H9 (cell line): ENCODE data around the gene TMEM151B. TPM values are rescaled to one million over a fixed set of nuclear protein-coding genes. Genes with fewer than 3 reads are reported as not detected.

Experiments
- DNase-seq: peaks from one replicate; pipeline ENCODE4 v3.0.0-alpha.2; 2017
- H2AFZ ChIP-seq: one replicate; pipeline ENCODE4 v1.6.1; 2013; ENCODE audit warnings: mild to moderate bottlenecking, low read length, control low read depth, moderate library complexity
- H2AK5ac ChIP-seq: 2 replicates; pipeline ENCODE4 v1.6.1; 2013; ENCODE audit warnings: low read length, control low read depth, mixed read lengths; ENCODE audit not compliant: insufficient read length
- H2BK120ac ChIP-seq: one replicate; pipeline ENCODE4 v1.6.1; 2013; ENCODE audit warnings: low read depth, mild to moderate bottlenecking, low read length, control low read depth, inconsistent platforms; ENCODE audit not compliant: poor library complexity, severe bottlenecking
- H2BK12ac ChIP-seq: 2 replicates; pipeline ENCODE4 v1.6.1; 2013; ENCODE audit warnings: low read length, control low read depth, mixed read lengths, low read depth; ENCODE audit not compliant: insufficient read length
- H2BK15ac ChIP-seq: 2 replicates; pipeline ENCODE4 v1.6.1; 2013; ENCODE audit warnings: low read depth, low read length, control low read depth
- H2BK20ac ChIP-seq: one replicate; pipeline ENCODE4 v1.6.1; 2013; ENCODE audit warnings: low read depth, mild to moderate bottlenecking, low read length, control low read depth, inconsistent platforms; ENCODE audit not compliant: poor library complexity, severe bottlenecking
- H2BK5ac ChIP-seq: 2 replicates; pipeline ENCODE4 v1.6.1; 2013; ENCODE audit warnings: low read length, control low read depth, mixed read lengths; ENCODE audit not compliant: insufficient read length
- H3K14ac ChIP-seq: 2 replicates; pipeline ENCODE4 v1.6.1; 2013; ENCODE audit warnings: low read length, control low read depth; ENCODE audit not compliant: insufficient read depth
- H3K18ac ChIP-seq: 2 replicates; pipeline ENCODE4 v1.6.1; 2013; ENCODE audit warnings: low read depth, mild to moderate bottlenecking, mixed read lengths, low read length, control low read depth; ENCODE audit not compliant: insufficient read length
- H3K23ac ChIP-seq: 2 replicates; pipeline ENCODE4 v1.6.1; 2013; ENCODE audit warnings: low read length, control low read depth, mixed read lengths, low read depth; ENCODE audit not compliant: insufficient read length
- H3K23me2 ChIP-seq: 2 replicates; pipeline ENCODE4 v1.6.1; 2013; ENCODE audit warnings: low read depth, mild to moderate bottlenecking, mixed read lengths, low read length, control low read depth; ENCODE audit not compliant: insufficient read length, poor library complexity, severe bottlenecking
- H3K27ac ChIP-seq: 2 replicates; pipeline ENCODE4 v1.5.1; 2013; ENCODE audit warnings: low read length, control low read depth, mixed read lengths, low read depth; ENCODE audit not compliant: insufficient read length
- H3K27me3 ChIP-seq: 2 replicates; pipeline ENCODE4 v1.6.1; 2013; ENCODE audit warnings: low read length, control low read depth, inconsistent platforms; ENCODE audit not compliant: insufficient read depth
- H3K4ac ChIP-seq: 2 replicates; pipeline ENCODE4 v1.6.1; 2013; ENCODE audit warnings: low read depth, mild to moderate bottlenecking, control low read depth, inconsistent platforms, low read length, moderate library complexity
- H3K4me1 ChIP-seq: 2 replicates; pipeline ENCODE4 v1.6.1; 2013; ENCODE audit warnings: low read length, control low read depth, inconsistent platforms; ENCODE audit not compliant: insufficient read depth
- H3K4me2 ChIP-seq: 2 replicates; pipeline ENCODE4 v1.6.1; 2013; ENCODE audit warnings: low read length, control low read depth, mixed read lengths; ENCODE audit not compliant: insufficient read length, insufficient read depth
- H3K56ac ChIP-seq: 2 replicates; pipeline ENCODE4 v1.6.1; 2013; ENCODE audit warnings: low read depth, mild to moderate bottlenecking, mixed read lengths, low read length, control low read depth; ENCODE audit not compliant: insufficient read length
- H3K79me1 ChIP-seq: 2 replicates; pipeline ENCODE4 v1.6.1; 2013; ENCODE audit warnings: low read depth, mild to moderate bottlenecking, moderate library complexity, low read length, control low read depth, inconsistent platforms; ENCODE audit not compliant: insufficient read depth, poor library complexity, severe bottlenecking
- H3K79me2 ChIP-seq: 2 replicates; pipeline ENCODE4 v1.6.1; 2013; ENCODE audit warnings: low read length, control low read depth, inconsistent platforms; ENCODE audit not compliant: insufficient read depth
- H3K9ac ChIP-seq: 2 replicates; pipeline ENCODE4 v1.6.1; 2013; ENCODE audit warnings: low read length, control low read depth, mixed read lengths; ENCODE audit not compliant: insufficient read length; ENCODE audit errors: extremely low read depth
- H3K9me3 ChIP-seq: one replicate; pipeline ENCODE4 v1.6.1; 2013; ENCODE audit warnings: low read depth, low read length, inconsistent platforms; ENCODE audit not compliant: control insufficient read depth
- H3T11ph ChIP-seq: one replicate; pipeline ENCODE4 v1.6.1; 2013; ENCODE audit warnings: mild to moderate bottlenecking, low read length, control low read depth, inconsistent platforms
- H4K20me1 ChIP-seq: one replicate; pipeline ENCODE4 v1.6.1; 2013; ENCODE audit not compliant: control insufficient read depth, insufficient read length, insufficient read depth
- H4K5ac ChIP-seq: 2 replicates; pipeline ENCODE4 v1.6.1; 2013; ENCODE audit warnings: low read depth, mild to moderate bottlenecking, mixed read lengths, low read length, control low read depth; ENCODE audit not compliant: insufficient read length
- H4K8ac ChIP-seq: replicated peaks from 2 replicates; pipeline ENCODE4 v1.6.1; 2013; ENCODE audit warnings: low read length, control low read depth, mixed read lengths, low read depth; ENCODE audit not compliant: insufficient read length
- H4K91ac ChIP-seq: 2 replicates; pipeline ENCODE4 v1.6.1; 2013; ENCODE audit warnings: low read depth, mild to moderate bottlenecking, moderate library complexity, mixed read lengths, low read length, control low read depth; ENCODE audit not compliant: insufficient read length
- H3K27ac Mint-ChIP-seq, 3 experiments: 2 replicates in 2 of 3; 3 replicates in 1 of 3; pipeline ENCODE4 v1.8.0; 2020 to 2021; ENCODE audit warnings: mixed read lengths in 3 of 3, mild to moderate bottlenecking in 1 of 3, moderate library complexity in 1 of 3
- H3K27me3 Mint-ChIP-seq: 2 replicates; pipeline ENCODE4 v1.8.0; 2021; ENCODE audit warnings: low read depth, mild to moderate bottlenecking, moderate library complexity, mixed read lengths
- H3K36me3 Mint-ChIP-seq, 3 experiments: 2 replicates in 2 of 3; 3 replicates in 1 of 3; pipeline ENCODE4 v1.8.0; 2020 to 2021; ENCODE audit warnings: low read depth in 3 of 3, mixed read lengths in 3 of 3; ENCODE audit not compliant: insufficient read depth in 1 of 3
- H3K4me1 Mint-ChIP-seq, 2 experiments: 2 replicates each; pipeline ENCODE4 v1.8.0; 2020; ENCODE audit warnings: mixed read lengths in 2 of 2
- H3K4me3 Mint-ChIP-seq, 2 experiments: 2 replicates in 1 of 2; 3 replicates in 1 of 2; pipeline ENCODE4 v1.8.0; 2020 to 2021; ENCODE audit warnings: mild to moderate bottlenecking in 2 of 2, mixed read lengths in 2 of 2, moderate library complexity in 1 of 2
- H3K9me3 Mint-ChIP-seq, 2 experiments: 2 replicates in 1 of 2; 3 replicates in 1 of 2; pipeline ENCODE4 v1.8.0; 2020; ENCODE audit warnings: mild to moderate bottlenecking in 2 of 2, mixed read lengths in 2 of 2, moderate library complexity in 1 of 2
- CTCF ChIP-seq: fragments of 200-600 bp; sonication (generic); conservative IDR thresholded peaks from 3 replicates; pipeline ENCODE4 v1.8.0; 2021; ENCODE audit warnings: antibody characterized with exemption, mild to moderate bottlenecking
- WGBS: extraction: QIAGEN DNeasy Blood & Tissue Kit; methylation state at CpG from one replicate; pipeline ENCODE4 v1.1.7; 2013; ENCODE audit warnings: missing lambda C conversion rate, low lambda C conversion rate, mixed read lengths; ENCODE audit not compliant: insufficient read length; ENCODE audit errors: extremely low coverage; 5-methylcytosine and 5-hydroxymethylcytosine counted together
- total RNA-seq: library from RNA; stranded (reverse); gene quantifications from 2 replicates; pipeline ENCODE4 v1.2.1, GENCODE V29; 2021

TMEM151B gene
- total RNA-seq, 1 experiment from 2014 or later = 2.4 TPM

- WGBS = no CpG with 5 or more reads among the region's 12 CpGs
- Mint-ChIP-seq H3K4me1 (peaks cover 48 to 54% of the 10 kb centered on the region in 2 experiments), H3K36me3 (peaks cover 47 to 80% (median 70%) of the 10 kb centered on the region in 3 experiments), H3K27ac (peak overlapping the region in 2 of 3 experiments; percentile 85 to 90; a peak in 5 of 7 replicates), H3K4me3 (peak overlapping the region; percentile 88 to 90), H3K9me3 (no peaks in the 10 kb centered on the region), H3K27me3 (peaks cover 11% of the 10 kb centered on the region)
- no peak overlapping the region for H3K18ac ChIP-seq
- no peak for TF ChIP-seq CTCF
- no peak overlapping the region for H2AK5ac ChIP-seq
- no peaks in the 10 kb centered on the region for H3K79me1 ChIP-seq
- H3K27me3 ChIP-seq = no peaks in the 10 kb centered on the region
- no peak overlapping the region for H3K14ac ChIP-seq
- no peaks in the 10 kb centered on the region for H4K20me1 ChIP-seq
- no peak overlapping the region for H3K56ac ChIP-seq
- H2BK15ac ChIP-seq = no peak overlapping the region
- H3K4me2 ChIP-seq = no peak overlapping the region
- no peak overlapping the region for H3K23ac ChIP-seq
- no peak overlapping the region for H2BK120ac ChIP-seq
- no peaks in the 10 kb centered on the region; the same call in 1 of the 2 replicates for H3K4me1 ChIP-seq
- no peaks in the 10 kb centered on the region for H3K9me3 ChIP-seq
- H3K79me2 ChIP-seq = peaks cover 2% of the 10 kb centered on the region; the same call in 1 of the 2 replicates
- H3T11ph ChIP-seq = no peak overlapping the region
- H3K27ac ChIP-seq = no peak overlapping the region
- H4K91ac ChIP-seq = no peak overlapping the region
- no peak overlapping the region for H2BK12ac ChIP-seq
- peak; percentile 66 for DNase-seq
- no peak overlapping the region for H4K8ac ChIP-seq
- H3K23me2 ChIP-seq = peaks cover 6% of the 10 kb centered on the region
- no peak overlapping the region for H2BK5ac ChIP-seq
- H4K5ac ChIP-seq = no peak overlapping the region
- no peak overlapping the region for H2AFZ ChIP-seq
- no peak overlapping the region for H2BK20ac ChIP-seq
- no peak overlapping the region for H3K9ac ChIP-seq
- H3K4ac ChIP-seq = no peak overlapping the region
Observed at GRCh38 chr6:44254191-44255104, 15.8 kb upstream of the TMEM151B start.
